ENCODE measurements around the gene AP3B1. TPM values are rescaled to one million over a fixed set of nuclear protein-coding genes. Genes with fewer than 3 reads are reported as not detected.

Gene AP3B1
- total RNA-seq, 6 experiments from 2014 or later: 11.4 to 17.9 (median 12.9) TPM

- H3K27me3 ChIP-seq: peaks cover 0 to 13% of the 10 kb centered on the region in 2 donors
- intact Hi-C loops (cut with DNase I): no loop called here
- TF ChIP-seq CTCF (IDR thresholded peaks at IDR 0.05) (no peak), POLR2A (IDR thresholded peaks at IDR 0.05) (no peak)
- peaks cover 0 to 7% (median 0%) of the 10 kb centered on the region in 4 donors for H3K4me1 ChIP-seq
- WGBS (ENCODE audit: insufficient coverage, low coverage, low lambda C conversion rate, missing lambda C conversion rate): 11% methylated on average over 10 of the region's 20 CpGs
- no peaks in the 10 kb centered on the region for H3K9me3 ChIP-seq
- no peaks in the 10 kb centered on the region for H3K36me3 ChIP-seq
- DNase-seq (no peak), ATAC-seq (no peak)
- no peak overlapping the region for H3K27ac ChIP-seq
- peak overlapping the region in 1 of 3 donors; percentile 13 for H3K4me3 ChIP-seq
These were observed 337.0 kb downstream of the AP3B1 start for GRCh38 chr5:77957516-77957915.

- no peak overlapping the region for H3K27ac ChIP-seq
- TF ChIP-seq CTCF (IDR thresholded peaks at IDR 0.05) (no peak), POLR2A (IDR thresholded peaks at IDR 0.05) (no peak)
- H3K4me3 ChIP-seq: no peak overlapping the region
- no peak for ATAC-seq
- peaks cover 0 to 13% of the 10 kb centered on the region in 2 donors for H3K27me3 ChIP-seq
- 69% methylated on average over 5 of the region's 13 CpGs for WGBS (ENCODE audit: insufficient coverage, low coverage, low lambda C conversion rate, missing lambda C conversion rate)
- no peaks in the 10 kb centered on the region for H3K9me3 ChIP-seq
- no peaks in the 10 kb centered on the region for H3K36me3 ChIP-seq
- DNase-seq: no peak
- intact Hi-C loops (cut with DNase I): no loop called here
- peaks cover 0 to 7% (median 0%) of the 10 kb centered on the region in 4 donors for H3K4me1 ChIP-seq
These were observed 337.4 kb downstream of the AP3B1 start for GRCh38 chr5:77957081-77957480.

- no peak for TF ChIP-seq CTCF (IDR thresholded peaks at IDR 0.05)
- no peak for TF ChIP-seq POLR2A (IDR thresholded peaks at IDR 0.05)
- no peak for ATAC-seq
- 38% methylated on average over 1 of the region's 1 CpG for WGBS (ENCODE audit: insufficient coverage, low coverage, low lambda C conversion rate, missing lambda C conversion rate)
These were observed 338.9 kb downstream of the AP3B1 start for GRCh38 chr5:77955577-77955976.

GRCh38 chr5:77953374-77953773 is 341.1 kb downstream of the AP3B1 start:
- no peak overlapping the region for H3K4me3 ChIP-seq
- ATAC-seq: no peak
- DNase-seq: no peak
- peaks cover 0 to 10% of the 10 kb centered on the region in 2 donors for H3K27me3 ChIP-seq
- no peaks in the 10 kb centered on the region for H3K9me3 ChIP-seq
- 55% methylated on average over 2 of the region's 2 CpGs for WGBS (ENCODE audit: insufficient coverage, low coverage, low lambda C conversion rate, missing lambda C conversion rate)
- H3K27ac ChIP-seq: peak overlapping the region in 1 of 3 donors; percentile 26
- peaks cover 0 to 7% (median 0%) of the 10 kb centered on the region in 4 donors for H3K4me1 ChIP-seq
- TF ChIP-seq CTCF (IDR thresholded peaks at IDR 0.05) (no peak), POLR2A (IDR thresholded peaks at IDR 0.05) (no peak)
- intact Hi-C loops (cut with DNase I): no loop called here
- no peaks in the 10 kb centered on the region for H3K36me3 ChIP-seq

More at GRCh38 chr5:77955577-77955976, 338.9 kb downstream of the AP3B1 start:
- no peak for DNase-seq
- intact Hi-C loops (cut with DNase I): no loop called here
- H3K36me3 ChIP-seq: no peaks in the 10 kb centered on the region
- no peaks in the 10 kb centered on the region for H3K9me3 ChIP-seq
- peaks cover 0 to 7% (median 0%) of the 10 kb centered on the region in 4 donors for H3K4me1 ChIP-seq
- no peak overlapping the region for H3K4me3 ChIP-seq
- H3K27ac ChIP-seq: no peak overlapping the region
- peaks cover 0 to 13% of the 10 kb centered on the region in 2 donors for H3K27me3 ChIP-seq
